Renal cortex interstitium (tissue), 15 donors: ENCODE results near the gene TFDP3. TPM values are rescaled to one million over a fixed set of nuclear protein-coding genes. Genes with fewer than 3 reads are reported as not detected.
A peak's percentile ranks its signal among the peaks of the same experiment; 100 is the strongest.

Experiments used
- DNase-seq, 11 donors: peaks; one replicate each; pipeline ENCODE4 v3.0.0-alpha.2; 2013; ENCODE audit warnings: low read depth in 9 of 11, low spot score in 4 of 11; ENCODE audit errors: extremely low read depth in 1 of 11
- long read RNA-seq, 16 experiments: transcript quantifications; one replicate each; lab custom pipeline, GENCODE V29; 2026
- polyA plus RNA-seq, 3 donors: library from polyadenylated mRNA; unstranded; fragments of 120-200 nt; gene quantifications; one replicate each; pipeline ENCODE4 v1.2.1, GENCODE V29; 2013; ENCODE audit not compliant: insufficient read length in 3 of 3

Gene TFDP3, protein sequence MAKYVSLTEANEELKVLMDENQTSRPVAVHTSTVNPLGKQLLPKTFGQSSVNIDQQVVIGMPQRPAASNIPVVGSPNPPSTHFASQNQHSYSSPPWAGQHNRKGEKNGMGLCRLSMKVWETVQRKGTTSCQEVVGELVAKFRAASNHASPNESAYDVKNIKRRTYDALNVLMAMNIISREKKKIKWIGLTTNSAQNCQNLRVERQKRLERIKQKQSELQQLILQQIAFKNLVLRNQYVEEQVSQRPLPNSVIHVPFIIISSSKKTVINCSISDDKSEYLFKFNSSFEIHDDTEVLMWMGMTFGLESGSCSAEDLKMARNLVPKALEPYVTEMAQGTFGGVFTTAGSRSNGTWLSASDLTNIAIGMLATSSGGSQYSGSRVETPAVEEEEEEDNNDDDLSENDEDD
- polyA plus RNA-seq, result not detected
- long read RNA-seq, donor 1, result 0 reads
- long read RNA-seq, donor 2, partial matches to known transcripts, result 0 of 1 reads
- long read RNA-seq, donor 2, other reads (novel, unspliced or antisense), result 0 of 1 reads
- long read RNA-seq, donor 3, partial matches to known transcripts, result 0 of 1 reads
- long read RNA-seq, donor 3, other reads (novel, unspliced or antisense), result 0 of 1 reads
- long read RNA-seq, donor 4, result 0 reads
- long read RNA-seq, donor 5, result 0 reads
- long read RNA-seq, donor 6, result 0 reads
- long read RNA-seq, donor 7, result 0 reads
- long read RNA-seq, donor 8, result 0 reads
- long read RNA-seq, donor 9, result 0 reads
- long read RNA-seq, donor 10, result 0 reads
- long read RNA-seq, donor 11, result 0 reads
- long read RNA-seq, donor 12, result 0 reads
- long read RNA-seq, donor 13, partial matches to known transcripts, result 0 of 4 reads
- long read RNA-seq, donor 13, other reads (novel, unspliced or antisense), result 0 of 4 reads
- long read RNA-seq, donor 14, result 0 reads
- long read RNA-seq, donor 15, result 0 reads
- long read RNA-seq, donor 16, result 0 reads

DNA sequence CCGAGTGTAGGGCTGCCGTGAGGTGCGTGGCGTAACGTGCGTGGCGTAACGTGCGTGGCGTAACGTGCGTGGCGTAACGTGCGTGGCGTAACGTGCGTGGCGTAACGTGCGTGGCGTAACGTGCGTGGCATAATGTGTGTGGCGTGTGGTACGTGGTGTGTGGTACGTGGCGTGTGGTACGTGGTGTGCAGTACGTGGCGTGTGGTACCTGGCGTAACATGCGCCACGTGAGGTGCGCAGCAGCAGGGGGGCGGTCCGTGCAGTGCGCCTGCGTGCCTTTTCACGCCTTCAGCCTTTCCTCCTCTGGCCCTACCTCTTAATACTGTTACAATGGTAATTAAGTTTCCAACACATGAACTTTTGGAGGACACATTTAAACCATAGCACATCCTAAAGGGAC lies at the start of gene TFDP3:
Gene TFDP3 (minus strand): TSS at position 26 of the 400 bp plus-strand sequence. CDS start 95 bp downstream, outside the sequence.
- DNase-seq, result no peak

DNA sequence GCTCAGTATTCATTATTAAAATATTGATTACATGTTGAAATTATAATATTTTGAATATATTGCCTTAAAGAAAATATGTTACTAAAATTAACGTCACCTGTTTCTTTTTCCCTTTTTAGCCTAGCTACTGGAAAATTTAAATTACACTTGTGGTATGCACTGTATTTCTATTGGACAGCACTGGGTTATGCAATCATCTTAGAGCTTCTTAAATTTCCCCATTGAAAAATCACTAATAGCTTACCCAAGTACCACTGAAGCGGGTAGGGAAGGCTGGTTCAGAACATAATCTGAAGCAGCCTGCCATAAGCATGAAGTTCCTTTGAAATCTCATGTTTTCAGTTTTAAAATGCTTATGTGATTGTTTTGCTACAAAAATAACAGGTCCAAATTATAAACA lies 49.5 kb upstream of the TFDP3 start:
- DNase-seq, result no peak

DNA sequence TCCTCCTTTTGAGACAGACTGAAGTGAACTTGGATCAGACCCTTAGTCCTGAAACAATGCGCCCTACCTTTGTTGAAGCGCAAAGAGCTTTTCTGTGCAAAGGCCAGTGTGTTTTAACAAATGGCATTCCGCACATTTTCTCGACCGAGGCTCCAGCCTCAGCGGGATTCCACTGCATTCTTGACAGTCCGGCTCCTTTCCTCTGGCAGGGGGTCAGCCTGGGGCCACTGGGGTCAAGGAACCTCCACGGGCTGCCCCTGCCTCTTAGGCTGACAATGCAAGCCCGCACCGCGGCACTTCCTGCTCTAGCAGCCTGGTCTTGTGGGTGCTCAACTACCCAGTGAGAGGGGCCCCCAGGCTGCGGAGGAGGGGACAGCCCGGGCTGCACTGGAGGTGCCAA lies 47.2 kb upstream of the TFDP3 start:
- DNase-seq, result peak in 4 of 11 donors; percentile 9 to 20 (median 15)

DNA sequence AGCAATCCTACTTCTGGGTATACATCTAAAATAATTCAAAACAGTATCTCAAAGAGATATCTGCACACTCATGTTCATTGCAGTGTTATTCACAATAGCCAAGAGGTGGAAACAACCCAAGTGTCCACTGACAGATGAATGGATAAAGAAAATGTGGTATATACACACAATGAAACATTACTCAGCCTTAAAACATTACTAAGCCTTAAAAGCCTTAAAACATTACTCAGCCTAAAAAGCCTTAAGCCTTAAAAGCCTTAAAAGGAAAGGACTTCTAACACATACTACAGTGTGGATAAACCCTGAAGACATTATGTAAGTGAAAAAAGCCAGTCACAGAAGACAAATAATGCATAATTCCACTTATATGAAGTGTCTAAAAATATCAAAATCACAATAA lies 40.3 kb upstream of the TFDP3 start:
- DNase-seq, result no peak

DNA sequence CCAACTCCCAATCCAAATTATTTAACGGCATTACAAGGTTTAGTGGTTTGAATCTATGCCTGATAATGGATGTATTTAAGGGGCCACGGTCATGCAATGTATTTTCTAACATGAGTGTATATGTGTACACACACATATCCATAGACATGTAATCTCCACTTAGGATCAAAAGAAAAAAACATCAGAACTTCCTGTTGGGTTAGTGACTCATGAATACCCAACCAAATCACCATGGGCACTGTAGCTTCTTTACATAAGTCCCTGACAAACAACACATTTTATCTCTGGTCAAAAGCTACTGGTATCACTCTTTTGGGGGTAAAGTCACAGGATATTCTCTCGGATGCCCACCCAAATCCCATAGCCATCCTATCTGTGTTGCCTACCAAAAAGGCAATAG lies 36.5 kb upstream of the TFDP3 start:
- DNase-seq, result no peak

DNA sequence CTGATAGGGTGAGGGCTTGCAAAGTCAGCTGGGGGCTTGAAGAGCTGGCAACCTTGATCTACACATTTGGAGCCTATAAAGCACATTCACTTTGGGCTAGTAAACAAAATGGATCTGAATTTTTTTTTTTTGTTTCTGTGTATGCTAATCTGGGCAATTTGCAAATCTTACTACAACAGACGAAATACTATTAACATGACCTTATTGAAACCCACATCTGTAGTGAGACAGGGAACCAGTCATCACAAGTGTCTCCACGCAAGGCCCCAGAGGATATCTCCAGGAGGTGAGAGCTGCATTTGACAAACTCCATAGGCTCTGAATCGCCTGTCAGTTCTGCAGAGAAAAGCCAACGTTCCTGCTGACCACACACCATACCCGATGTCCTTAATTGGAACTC lies 33.0 kb upstream of the TFDP3 start:
- DNase-seq, result no peak

DNA sequence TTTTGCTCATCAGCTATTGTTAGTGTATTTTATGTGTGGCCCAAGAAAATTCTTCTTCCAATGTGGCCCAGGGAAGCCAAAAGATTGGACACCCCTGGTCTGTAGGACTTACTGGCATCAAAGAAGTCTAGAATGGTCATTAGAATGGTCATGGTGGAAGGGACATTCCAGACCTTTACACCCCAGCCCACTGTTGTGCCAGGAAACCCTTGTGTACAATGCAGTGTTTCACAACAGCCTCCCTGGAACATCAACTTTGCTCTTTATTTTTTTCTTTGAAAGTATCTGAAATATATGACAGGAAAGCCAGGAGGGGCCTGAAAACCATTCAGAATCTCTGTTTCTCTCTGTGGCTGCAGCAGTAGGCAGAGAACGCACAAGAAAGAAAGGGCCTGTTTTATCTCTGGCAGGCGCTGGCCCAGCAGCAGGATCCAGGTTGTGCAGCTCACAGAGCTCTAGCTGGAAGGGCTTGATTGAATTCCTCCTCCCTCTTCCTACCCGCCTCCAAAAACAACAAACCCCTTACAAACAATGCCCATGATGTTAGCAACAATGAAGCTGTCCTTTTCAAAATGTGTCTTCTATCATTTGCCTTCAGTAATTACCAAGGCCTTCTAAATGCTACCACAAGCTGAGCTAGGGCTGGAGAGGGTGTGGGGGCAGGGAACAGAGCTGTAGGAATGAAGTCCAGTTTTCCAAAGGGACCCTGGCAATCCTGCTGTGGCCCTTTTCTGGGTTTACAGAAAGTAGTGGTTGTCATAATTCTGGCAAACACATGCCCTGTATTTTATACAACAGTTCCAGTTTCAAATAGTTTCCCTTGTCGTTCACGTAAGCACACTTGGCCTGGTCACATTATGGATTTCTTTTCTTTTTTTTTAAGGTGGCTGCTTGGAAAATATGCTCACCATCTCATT lies 32.3 kb upstream of the TFDP3 start:
- DNase-seq, result no peak

DNA sequence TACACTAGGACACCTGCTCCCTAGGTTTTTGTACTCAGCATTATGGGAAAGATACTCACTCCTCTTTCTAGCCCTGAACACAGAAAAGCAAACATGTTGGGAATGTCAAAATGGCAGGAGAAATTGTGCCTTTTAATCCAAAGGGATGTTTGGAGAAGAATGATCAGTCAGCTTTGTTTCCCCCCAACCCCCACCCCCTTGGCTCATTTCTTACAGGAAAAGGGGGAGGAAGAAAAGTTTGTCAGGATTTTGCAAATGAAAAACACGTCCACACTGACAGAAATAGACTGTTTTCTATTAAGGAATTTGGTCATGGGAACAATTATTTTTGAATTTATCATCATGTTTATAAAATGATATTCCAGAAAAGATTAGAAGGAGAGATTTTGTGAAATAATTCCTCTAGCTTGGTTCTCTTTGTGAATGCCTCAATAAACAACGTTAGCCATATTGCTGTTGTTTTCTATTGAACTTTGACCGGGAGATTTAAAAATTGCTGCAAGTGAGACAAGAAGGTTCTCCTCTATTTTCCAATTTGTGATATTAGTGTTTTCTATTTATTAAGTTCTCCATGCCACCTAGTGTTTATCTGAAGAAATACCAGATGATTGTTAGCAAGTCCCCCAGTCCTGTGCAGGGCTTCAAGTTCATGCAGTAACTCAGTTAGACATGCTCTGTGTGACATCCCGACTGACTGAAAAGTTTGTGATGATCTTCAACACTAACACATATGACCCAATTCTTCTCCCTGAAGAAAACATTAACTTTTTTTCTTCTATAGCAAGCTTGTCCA lies 31.3 kb upstream of the TFDP3 start:
- DNase-seq, result no peak

DNA sequence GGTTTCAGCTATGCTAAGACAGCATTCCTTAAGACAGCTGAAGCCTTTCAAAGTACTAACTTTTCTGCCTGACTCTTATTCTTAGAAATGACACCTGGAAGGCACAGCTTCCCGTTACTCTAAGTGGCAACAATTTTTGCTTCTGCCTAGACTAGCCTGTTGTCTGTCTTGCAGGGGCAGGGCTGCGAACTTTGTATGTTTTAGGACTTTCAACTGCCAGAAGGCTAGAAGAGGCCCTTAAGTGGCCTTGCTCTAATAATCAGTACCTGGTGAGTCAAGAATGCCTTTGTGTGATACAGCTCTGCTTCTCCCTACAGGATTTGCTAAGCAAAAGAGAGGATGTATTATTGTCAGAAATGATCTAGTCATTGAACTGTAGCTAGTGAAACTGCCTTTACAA lies 30.0 kb upstream of the TFDP3 start:
- no peak for DNase-seq

DNA sequence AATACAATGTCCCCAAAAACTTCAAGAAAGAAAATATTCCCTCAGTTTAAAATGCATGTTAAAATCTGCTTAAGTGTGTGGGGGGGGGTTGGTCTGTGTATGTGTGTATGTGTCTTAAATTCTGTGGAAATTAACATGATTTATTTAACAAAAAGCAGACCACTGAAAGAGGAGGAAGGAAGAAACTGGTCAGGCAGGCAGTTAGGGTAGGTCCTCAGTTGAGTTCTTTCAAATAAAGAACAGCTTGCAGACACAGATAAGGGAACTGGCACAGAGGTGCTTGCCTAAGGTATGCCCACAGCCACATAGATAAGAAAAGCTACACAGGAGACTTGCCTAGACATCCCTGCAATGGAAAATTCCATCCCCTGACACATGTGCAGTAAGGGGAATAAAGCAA lies 28.8 kb upstream of the TFDP3 start:
- DNase-seq, result no peak

DNA sequence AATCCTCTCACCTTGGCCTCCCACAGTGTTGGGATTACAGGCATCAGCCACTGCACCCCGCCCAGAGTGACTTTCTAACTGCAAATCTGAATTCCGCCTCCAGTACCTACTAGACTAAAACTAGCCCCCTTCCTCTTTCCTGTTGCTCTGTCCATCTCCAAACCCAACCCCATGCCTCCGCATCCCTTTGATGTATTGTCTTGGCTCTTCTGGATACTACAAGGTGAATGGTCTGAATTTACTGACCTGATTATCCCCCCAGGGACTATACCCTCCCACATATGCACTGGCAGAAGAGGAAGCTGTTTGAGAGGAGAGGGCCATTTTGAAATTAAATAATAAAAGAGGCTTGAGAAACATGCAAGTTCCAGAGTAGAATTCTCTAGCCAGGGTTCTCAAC lies 17.7 kb upstream of the TFDP3 start:
- DNase-seq, result no peak

DNA sequence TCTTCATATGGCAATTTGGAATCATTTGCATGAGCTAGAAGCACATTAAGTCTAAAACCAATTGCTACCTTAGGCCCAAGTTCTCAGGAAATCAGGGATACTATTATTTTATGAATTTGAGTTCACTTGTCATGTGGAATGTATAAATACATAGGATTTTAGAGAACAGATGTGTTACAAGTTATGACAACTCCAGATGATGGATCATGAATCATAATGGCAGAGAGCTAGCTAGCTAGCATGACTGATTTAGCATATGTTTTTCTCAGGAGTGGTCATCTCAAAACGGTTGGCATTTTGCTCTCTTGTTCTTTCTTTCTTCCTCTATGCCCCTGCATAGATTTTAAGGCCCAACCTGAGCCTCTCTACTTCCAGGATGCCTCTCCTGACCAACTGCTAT lies 14.2 kb upstream of the TFDP3 start:
- DNase-seq, result no peak

DNA sequence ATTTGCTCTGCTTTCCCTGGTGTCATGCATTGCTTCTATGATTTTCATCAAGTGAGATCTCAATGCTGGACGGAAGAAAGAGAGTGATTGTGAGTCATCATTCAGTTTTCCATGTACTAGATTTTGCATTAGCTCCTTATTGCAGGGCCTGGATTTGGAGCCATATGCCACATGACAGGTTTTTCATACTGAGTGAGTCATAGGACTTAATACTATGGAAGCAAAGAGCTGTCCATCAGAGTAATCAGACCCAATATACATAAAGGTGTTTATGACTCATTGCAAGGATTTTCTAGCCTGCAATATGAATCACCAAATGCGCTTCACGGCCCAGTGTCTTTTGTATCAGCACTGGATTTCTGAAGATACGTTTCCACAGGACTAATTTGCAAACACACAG lies 11.2 kb upstream of the TFDP3 start:
- DNase-seq, result no peak

DNA sequence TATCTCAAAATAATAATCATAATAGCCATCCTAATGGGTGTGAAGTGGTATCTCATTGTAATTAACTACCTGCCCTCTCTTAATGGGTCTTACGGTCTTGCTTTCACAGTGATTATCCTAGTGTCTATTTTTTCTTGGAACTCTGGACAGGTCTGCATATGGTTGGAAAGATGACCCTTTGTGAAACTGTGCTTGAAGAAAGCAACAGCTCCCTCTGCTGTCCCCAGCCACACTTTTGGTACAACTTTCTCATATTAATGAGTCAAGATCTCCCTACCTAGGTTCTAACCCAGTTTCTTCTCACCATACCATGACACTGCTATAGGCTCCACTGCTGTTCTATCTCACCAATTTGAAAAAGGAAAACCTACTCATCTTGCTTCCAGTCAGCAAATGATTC lies 2.4 kb downstream of the TFDP3 start:
- DNase-seq, result peak in 5 of 11 donors; percentile 2 to 6 (median 5)

DNA sequence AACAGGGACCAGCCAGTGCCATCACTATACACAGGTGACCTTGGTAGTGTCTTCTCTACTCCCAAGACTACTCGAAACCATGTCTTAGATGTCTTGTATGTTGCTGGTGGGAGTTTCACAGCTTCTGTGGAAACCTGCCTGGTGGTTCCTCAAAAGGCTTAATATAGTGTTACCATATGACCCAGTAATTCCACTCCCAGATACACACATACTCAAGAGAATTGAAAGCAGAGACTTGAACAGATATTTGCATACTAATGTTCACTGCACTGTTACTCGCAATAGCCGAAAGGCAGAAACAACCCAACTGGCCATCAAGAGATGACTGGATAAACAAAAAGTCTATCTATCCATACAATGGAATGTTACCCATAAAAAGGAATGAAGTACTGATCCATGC lies 3.1 kb downstream of the TFDP3 start:
- DNase-seq, result no peak

DNA sequence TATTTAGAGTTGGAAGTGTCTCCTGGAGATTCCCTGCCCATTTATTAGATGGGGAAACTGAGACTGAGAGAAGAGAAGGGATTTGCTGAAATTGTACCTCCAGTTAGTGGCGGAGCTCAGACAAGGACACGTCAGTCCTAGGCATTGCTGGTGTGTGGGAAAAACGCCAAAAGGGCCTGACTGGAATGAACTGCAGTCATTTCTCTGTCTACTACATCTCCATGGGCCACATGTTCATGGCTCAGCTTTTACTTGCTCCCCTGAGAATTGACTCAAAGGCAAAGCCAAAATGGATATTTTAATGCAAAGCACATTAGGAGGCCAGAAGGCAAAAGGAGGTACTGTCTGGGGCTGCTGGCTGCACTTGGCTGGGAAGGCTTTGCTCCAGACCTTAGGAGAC lies 3.9 kb downstream of the TFDP3 start:
- DNase-seq, result no peak

DNA sequence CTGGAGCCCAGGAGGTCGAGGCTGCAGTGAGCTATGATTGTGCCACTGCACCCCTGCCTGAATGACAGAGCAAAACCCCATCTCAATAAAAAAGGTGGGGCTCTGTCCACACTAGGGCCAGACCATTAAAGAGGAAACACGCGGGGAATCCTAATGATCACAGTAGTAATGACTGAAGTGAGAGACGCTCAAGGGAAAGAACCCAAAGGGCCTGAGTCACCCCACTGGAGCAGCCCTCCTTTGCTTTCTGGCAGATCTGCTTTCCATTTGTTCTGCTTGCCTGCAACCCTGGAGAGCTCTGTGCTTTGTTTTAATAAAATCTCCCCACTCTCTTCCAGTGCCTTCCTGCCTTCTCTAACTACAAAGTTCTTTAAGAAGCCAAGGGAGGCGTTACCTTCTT lies 5.0 kb downstream of the TFDP3 start:
- DNase-seq, result no peak

DNA sequence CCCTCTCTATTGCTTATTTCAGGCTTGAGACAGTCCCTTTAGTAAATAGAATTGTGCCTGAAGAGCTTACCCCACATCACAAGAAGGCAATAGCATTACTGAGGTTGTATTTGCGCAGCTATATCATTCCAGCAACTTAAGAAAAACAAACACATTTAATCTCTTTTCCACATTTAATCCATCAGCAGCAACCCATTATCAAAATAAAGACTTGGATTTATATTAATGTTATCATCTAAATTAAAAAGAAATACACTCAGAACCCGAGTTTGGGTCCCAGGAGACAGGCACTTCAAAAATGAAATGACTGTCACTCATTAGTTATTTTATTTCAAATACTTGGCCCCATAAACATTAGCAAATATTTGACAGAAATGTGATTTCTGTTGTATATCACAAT lies 10.4 kb downstream of the TFDP3 start:
- no peak for DNase-seq

DNA sequence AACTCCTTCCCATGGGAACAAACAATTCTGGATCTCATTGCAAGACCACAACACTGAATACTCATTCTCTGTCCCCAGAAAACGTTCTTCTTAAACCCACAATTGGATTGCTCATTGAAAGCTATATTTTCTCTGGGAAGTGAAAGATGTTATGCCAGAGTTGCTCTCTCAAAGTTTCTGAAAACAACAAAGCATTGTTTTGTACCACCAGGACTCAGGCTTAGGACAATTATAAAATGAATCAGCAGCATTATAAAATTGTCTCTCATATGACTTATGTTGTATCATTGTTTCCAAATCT lies 26.5 kb downstream of the TFDP3 start:
- DNase-seq, result no peak
